GM19240 (cell line): ENCODE results near the gene CWF19L1.

Experiments used
- DNase-seq: peaks from one replicate; pipeline ENCODE4 v3.0.0; 2011; ENCODE audit warnings: low spot score; ENCODE audit not compliant: insufficient read length

Gene CWF19L1

DNA sequence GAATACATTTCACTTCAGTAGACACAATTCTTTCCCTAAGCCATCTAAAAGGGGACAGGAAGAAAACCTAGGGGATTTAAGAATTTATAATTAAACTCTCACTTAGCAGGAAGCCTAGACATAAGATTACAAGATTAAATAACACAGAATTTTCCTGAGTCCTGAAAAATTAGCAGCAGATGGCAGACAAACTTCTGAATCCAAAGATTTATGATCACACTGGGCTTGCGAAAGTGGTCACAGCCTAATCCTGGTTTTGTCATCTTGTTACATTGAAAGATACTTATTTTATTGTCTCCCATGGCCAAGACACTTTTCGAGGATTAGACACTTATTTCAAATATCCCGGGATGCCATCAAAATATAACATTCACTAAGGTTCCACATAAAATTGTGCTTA lies 84.5 kb downstream of the CWF19L1 start:
- no peak for DNase-seq
